GM12801 (cell line): Measurements from ENCODE around the gene RNF135.

Source experiments
- CTCF ChIP-seq: IDR thresholded peaks from one replicate; pipeline ENCODE4 v1.5.1; 2011; ENCODE audit warnings: control low read depth; ENCODE audit not compliant: insufficient read length; ENCODE audit errors: extremely low read depth

RNF135 gene

GRCh38 chr17:30928584-30928983 is 42.3 kb upstream of the RNF135 start:
- no peak for TF ChIP-seq CTCF

- TF ChIP-seq CTCF = no peak
Observed at GRCh38 chr17:30929081-30929633, 41.7 kb upstream of the RNF135 start.

GRCh38 chr17:30930495-30930894 is 40.3 kb upstream of the RNF135 start:
- no peak for TF ChIP-seq CTCF

GRCh38 chr17:30933966-30934365 is 36.9 kb upstream of the RNF135 start:
- no peak for TF ChIP-seq CTCF

- no peak for TF ChIP-seq CTCF
Observed at GRCh38 chr17:30939051-30939689, 31.7 kb upstream of the RNF135 start.

- no peak for TF ChIP-seq CTCF
Observed at GRCh38 chr17:30942308-30943079, 28.3 kb upstream of the RNF135 start.

- TF ChIP-seq CTCF = no peak
Observed at GRCh38 chr17:30947796-30948195, 23.0 kb upstream of the RNF135 start.
